ENCODE data around the gene ADAMTS10. TPM values are rescaled to one million over a fixed set of nuclear protein-coding genes. Genes with fewer than 3 reads are reported as not detected.

Gene ADAMTS10
- total RNA-seq, 3 donors from 2014 or later (not counting 1 experiment from before 2014, with no cell fraction given), result 159 to 286 (median 203) TPM

GRCh38 chr19:8608941-8609278 lies 1.6 kb downstream of the ADAMTS10 start:
- WGBS (ENCODE audit: insufficient coverage), result 54% methylated on average over 5 of the region's 5 CpGs
- H3K27me3 Mint-ChIP-seq (ENCODE audit: low read depth in 2 of 2), result no peaks in the 10 kb centered on the region
- Histone ChIP-seq H3K4me1 (ENCODE audit: control insufficient read depth, insufficient read depth, low read length) (peaks cover 44% of the 10 kb centered on the region), H3K4me3 (ENCODE audit: low read length) (peak overlapping the region; percentile 92), H3K27me3 (ENCODE audit: control insufficient read depth, insufficient read depth, low read length) (no peaks in the 10 kb centered on the region), H3K27ac (ENCODE audit: low read length) (no peak overlapping the region), H3K9me3 (ENCODE audit: control insufficient read depth, insufficient read depth, low read length) (peaks cover 6% of the 10 kb centered on the region), H3K36me3 (ENCODE audit: control insufficient read depth, insufficient read depth, low read length) (peaks cover 4% of the 10 kb centered on the region)
- no peaks in the 10 kb centered on the region for H3K36me3 Mint-ChIP-seq
- DNase-seq (no peak), ATAC-seq (no peak)
- H3K9me3 Mint-ChIP-seq, result no peaks in the 10 kb centered on the region
- peaks cover 35 to 68% of the 10 kb centered on the region in 2 donors for H3K4me1 Mint-ChIP-seq
- H3K4me3 Mint-ChIP-seq, result peak overlapping the region; percentile 88
- no peak for TF ChIP-seq CTCF (IDR thresholded peaks at IDR 0.05)
- peak overlapping the region; percentile 82 to 93 for H3K27ac Mint-ChIP-seq
- intact Hi-C loops (cut with micrococcal nuclease), result no loop called here

- H3K36me3 Mint-ChIP-seq, result peaks cover 8% of the 10 kb centered on the region
- Histone ChIP-seq H3K9me3 (ENCODE audit: control insufficient read depth, insufficient read depth, low read length) (peaks cover 6% of the 10 kb centered on the region), H3K27ac (ENCODE audit: low read length) (no peak overlapping the region), H3K4me1 (ENCODE audit: control insufficient read depth, insufficient read depth, low read length) (peaks cover 34% of the 10 kb centered on the region), H3K36me3 (ENCODE audit: control insufficient read depth, insufficient read depth, low read length) (peaks cover 15% of the 10 kb centered on the region), H3K27me3 (ENCODE audit: control insufficient read depth, insufficient read depth, low read length) (no peaks in the 10 kb centered on the region), H3K4me3 (ENCODE audit: low read length) (no peak overlapping the region)
- peak overlapping the region; percentile 32 for H3K4me3 Mint-ChIP-seq
- no peaks in the 10 kb centered on the region for H3K27me3 Mint-ChIP-seq (ENCODE audit: low read depth in 2 of 2)
- DNase-seq (no peak), ATAC-seq (no peak)
- H3K4me1 Mint-ChIP-seq, result peaks cover 26 to 57% of the 10 kb centered on the region in 2 donors
- WGBS (ENCODE audit: insufficient coverage), result 98% methylated on average over 4 of the region's 4 CpGs
- H3K27ac Mint-ChIP-seq, result peak overlapping the region; percentile 36 to 93
- H3K9me3 Mint-ChIP-seq, result no peaks in the 10 kb centered on the region
- intact Hi-C loops (cut with micrococcal nuclease), result no loop called here
- TF ChIP-seq CTCF (IDR thresholded peaks at IDR 0.05), result no peak
Measured at GRCh38 chr19:8607386-8607785, 3.1 kb downstream of the ADAMTS10 start.

- Mint-ChIP-seq H3K36me3 (peaks cover 17% of the 10 kb centered on the region), H3K27ac (no peak overlapping the region)
- TF ChIP-seq CTCF (IDR thresholded peaks at IDR 0.05), result no peak
Measured at GRCh38 chr19:8605514-8605913, 5.0 kb downstream of the ADAMTS10 start.

GRCh38 chr19:8601796-8602195 lies 8.7 kb downstream of the ADAMTS10 start:
- DNase-seq, result no peak
- no peak overlapping the region for H3K27ac ChIP-seq (ENCODE audit: low read length)
- H3K9me3 ChIP-seq (ENCODE audit: control insufficient read depth, insufficient read depth, low read length), result peaks cover 6% of the 10 kb centered on the region
- Mint-ChIP-seq H3K36me3 (peaks cover 17% of the 10 kb centered on the region), H3K27me3 (ENCODE audit: low read depth in 2 of 2) (no peaks in the 10 kb centered on the region), H3K4me1 (peaks cover 4 to 16% of the 10 kb centered on the region in 2 donors), H3K27ac (peak overlapping the region in 1 of 2 donors; percentile 62), H3K4me3 (no peak overlapping the region), H3K9me3 (no peaks in the 10 kb centered on the region)
- no peaks in the 10 kb centered on the region for H3K4me1 ChIP-seq (ENCODE audit: control insufficient read depth, insufficient read depth, low read length)
- ATAC-seq, result no peak
- H3K36me3 ChIP-seq (ENCODE audit: control insufficient read depth, insufficient read depth, low read length), result peaks cover 32% of the 10 kb centered on the region
- TF ChIP-seq CTCF (IDR thresholded peaks at IDR 0.05), result no peak
- intact Hi-C loops (cut with micrococcal nuclease), result no loop called here
- WGBS (ENCODE audit: insufficient coverage), result 97% methylated on average over 5 of the region's 5 CpGs
- no peak overlapping the region for H3K4me3 ChIP-seq (ENCODE audit: low read length)
- no peaks in the 10 kb centered on the region for H3K27me3 ChIP-seq (ENCODE audit: control insufficient read depth, insufficient read depth, low read length)

More at GRCh38 chr19:8605514-8605913, 5.0 kb downstream of the ADAMTS10 start:
- no peak overlapping the region for H3K4me3 ChIP-seq (ENCODE audit: low read length)
- Mint-ChIP-seq H3K9me3 (no peaks in the 10 kb centered on the region), H3K4me3 (no peak overlapping the region), H3K27me3 (ENCODE audit: low read depth in 2 of 2) (no peaks in the 10 kb centered on the region), H3K4me1 (peaks cover 27 to 50% of the 10 kb centered on the region in 2 donors)
- H3K36me3 ChIP-seq (ENCODE audit: control insufficient read depth, insufficient read depth, low read length), result peaks cover 22% of the 10 kb centered on the region
- ATAC-seq (no peak), DNase-seq (no peak)
- H3K27ac ChIP-seq (ENCODE audit: low read length), result no peak overlapping the region
- intact Hi-C loops (cut with micrococcal nuclease), result no loop called here
- H3K27me3 ChIP-seq (ENCODE audit: control insufficient read depth, insufficient read depth, low read length), result no peaks in the 10 kb centered on the region
- H3K9me3 ChIP-seq (ENCODE audit: control insufficient read depth, insufficient read depth, low read length), result peaks cover 6% of the 10 kb centered on the region
- 96% methylated on average over 17 of the region's 17 CpGs for WGBS (ENCODE audit: insufficient coverage)
- H3K4me1 ChIP-seq (ENCODE audit: control insufficient read depth, insufficient read depth, low read length), result peaks cover 21% of the 10 kb centered on the region

Data from natural killer cell (primary cell).